T1000 (cell line): ENCODE data around the gene DDI2.
"Not testable (repeated sequence)": the region's sequence is repeated elsewhere in the genome, so short reads cannot be mapped to it uniquely, and the experiment has no call there.

ENCODE experiments used
- DNase-seq: peaks from one replicate; lab custom pipeline; 2025; ENCODE audit warnings: mixed read lengths; lab: John Stamatoyannopoulos, UW

DDI2 gene

DNA sequence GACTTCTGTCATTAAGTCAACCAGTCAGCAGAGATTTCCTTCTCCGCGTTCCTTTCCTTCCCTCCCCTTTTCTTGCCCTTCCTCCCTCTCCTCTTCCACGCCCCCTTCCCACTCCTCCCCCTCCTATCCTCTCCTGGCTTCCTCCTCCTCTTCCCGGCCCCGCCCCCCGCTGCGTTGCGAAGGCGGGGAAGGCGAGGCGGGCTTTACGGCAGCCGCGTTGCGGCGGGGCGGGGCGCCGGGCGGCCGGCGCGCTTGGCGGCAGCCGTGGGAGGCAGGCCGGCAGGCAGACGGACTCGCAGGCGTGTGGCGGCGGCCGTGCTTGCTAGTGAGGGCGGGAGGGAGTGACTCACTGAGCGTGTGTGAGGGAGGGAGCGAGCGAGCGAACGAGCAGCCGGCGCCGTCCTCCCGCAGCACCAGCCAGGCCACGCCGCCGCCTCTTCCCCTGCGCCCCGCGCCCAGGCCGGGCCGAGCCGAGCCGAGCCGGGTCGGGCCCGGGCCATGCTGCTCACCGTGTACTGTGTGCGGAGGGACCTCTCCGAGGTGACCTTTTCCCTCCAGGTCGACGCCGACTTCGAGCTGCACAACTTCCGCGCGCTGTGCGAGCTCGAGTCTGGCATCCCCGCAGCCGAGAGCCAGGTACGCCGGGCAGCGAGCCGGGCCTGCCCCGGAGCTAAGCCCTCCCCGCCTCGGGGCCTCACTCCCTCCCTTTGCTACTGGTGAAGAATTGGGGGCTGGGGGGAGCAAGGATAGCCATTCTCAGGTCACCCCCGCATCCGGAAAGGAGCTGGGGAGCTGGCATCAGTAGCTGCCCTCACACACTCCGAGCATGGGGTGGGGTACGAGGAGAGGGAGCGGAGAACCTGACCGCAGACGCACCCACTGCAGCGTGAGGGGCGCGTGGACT, at the start of gene DDI2:
TSS of gene DDI2 (plus strand) at position 286 of the 904 bp plus-strand sequence. CDS start at position 499, 213 bp downstream.
- DNase-seq: peak; percentile 97

DNA sequence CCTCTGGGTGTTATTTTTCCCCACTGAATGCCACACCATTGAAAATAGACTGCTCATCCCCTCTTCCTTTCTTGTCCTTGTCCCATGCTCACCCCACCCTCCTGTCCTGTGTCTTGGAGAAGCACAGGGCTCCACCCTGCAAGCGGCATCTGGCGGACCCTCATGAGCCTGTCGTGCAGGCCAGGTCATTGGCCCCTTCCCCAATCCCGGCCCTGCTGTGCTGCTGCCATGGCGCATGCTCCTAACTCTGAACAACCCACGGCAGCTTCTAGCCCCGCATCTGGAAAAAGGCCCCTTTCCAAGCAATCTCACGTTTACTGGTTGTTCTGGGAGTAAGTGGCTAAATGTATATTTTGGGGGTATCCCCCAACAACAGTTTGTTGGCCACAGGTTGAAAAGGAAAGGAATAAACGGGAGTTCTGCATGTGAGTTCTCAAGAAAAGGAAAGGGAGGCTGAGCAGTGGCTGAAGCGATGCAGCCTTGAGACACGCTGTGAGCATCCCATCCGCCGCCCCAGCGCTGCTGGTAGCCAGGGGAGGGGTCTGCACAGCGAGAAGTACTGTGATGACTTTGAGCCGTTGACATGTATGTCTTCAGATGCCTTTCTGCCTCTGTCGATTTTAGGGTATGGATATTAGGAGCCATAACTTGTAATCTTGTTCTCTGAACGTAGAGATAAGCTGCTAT, 48.7 kb upstream of the DDI2 start:
- no peak for DNase-seq

DNA sequence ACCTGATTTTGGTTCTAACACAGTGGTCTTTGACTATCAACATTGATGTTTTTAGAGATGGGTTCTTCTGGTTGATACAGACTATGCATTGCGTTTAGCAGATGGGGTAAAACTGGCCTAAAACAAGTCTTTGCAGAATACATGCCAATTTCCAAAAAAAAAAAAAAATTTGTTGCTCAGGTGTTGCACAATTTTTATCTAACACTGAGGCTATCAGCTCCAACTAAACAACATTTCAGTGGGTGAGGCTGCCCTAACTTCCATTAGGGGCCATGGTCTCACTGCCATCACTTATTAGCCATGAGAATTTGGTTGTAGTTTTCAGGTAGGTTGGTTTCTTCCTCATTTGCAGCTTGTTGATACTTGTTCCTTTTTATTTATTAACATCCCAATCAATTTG, 46.4 kb upstream of the DDI2 start:
- no peak for DNase-seq

DNA sequence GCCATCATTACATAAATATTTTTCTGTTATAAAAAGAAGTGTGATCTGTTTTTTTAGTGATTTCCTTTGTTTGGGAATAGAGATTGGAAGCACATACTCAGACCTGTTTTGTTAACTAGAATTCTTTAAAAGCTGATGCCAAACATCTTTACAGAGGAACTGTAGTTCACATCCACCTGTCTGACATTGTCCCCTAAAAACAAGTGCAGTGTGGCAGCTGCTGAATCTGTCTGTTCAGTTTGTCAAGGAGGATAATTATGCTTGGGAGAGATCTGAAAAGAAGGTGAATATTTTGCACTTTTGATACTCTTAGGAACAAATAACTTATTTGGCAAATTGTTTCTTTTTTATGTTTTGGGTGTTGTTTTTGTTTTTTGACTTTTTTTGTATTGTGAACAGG, 46.0 kb upstream of the DDI2 start:
- DNase-seq: no peak

DNA sequence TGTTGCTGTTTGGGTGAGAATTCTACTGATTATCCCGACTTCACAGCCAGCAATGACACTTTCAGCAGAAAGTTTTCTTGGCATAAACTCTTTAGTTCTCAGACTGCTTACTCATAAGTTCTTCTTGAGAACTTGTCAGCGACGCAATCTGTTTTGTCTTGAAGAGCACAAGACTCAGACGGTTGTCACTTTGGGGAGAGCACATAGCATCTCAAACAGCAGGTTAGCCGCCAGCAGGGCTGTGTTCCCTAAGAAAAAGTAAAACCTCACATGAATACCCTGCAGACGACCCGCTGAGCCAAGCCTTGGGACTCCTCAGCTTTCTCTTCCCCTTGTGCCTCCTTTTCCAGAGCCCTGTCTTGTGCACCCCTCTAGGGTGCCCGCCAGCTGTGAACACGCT, 43.8 kb upstream of the DDI2 start:
- no peak for DNase-seq

DNA sequence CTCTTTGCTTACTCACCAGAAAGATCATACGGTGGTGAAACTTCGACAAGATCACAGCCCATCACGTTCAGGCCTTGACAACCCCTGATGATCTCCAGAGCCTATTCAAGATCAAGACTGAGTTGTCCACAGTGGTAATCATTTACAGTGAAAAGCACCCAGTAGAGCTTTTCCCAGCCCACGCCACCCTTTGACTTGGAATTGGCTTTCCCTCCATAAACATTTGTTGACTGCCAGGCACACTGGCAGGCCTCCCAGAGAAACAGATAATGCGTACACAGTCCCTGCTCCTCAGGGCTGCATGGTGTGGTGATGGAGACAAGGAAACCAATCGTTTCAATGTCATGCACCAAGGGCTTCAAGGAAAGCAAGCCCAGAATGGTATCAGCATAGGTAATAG, 42.5 kb upstream of the DDI2 start:
- DNase-seq: no peak

DNA sequence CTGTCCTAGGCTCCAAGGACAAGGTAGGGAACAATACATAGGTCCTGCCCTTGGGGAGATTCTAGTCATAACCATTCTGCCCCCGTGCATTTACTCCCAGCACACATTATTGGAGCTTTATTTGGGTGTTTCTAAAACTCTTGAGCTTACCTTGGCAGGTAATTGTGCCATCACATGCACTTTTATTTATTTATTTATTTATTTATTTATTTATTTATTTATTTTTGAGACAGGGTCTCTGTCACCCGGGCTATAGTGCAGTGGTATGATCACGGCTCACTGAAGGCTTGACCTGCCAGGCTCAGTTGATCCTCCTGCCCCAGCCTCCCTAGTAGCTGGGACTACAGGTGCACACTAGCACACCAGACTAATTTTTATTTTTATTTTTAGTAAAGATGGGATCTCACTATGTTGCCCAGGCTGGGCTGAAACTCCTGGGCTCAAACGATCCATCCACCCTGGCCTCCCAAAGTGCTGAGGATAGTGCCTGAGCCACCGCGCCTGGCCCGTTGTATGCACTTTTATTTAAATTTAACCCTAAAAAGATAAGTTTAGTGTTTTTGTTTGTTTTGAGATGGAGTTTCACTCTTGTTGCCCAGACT, 41.6 kb upstream of the DDI2 start:
- DNase-seq: no peak

DNA sequence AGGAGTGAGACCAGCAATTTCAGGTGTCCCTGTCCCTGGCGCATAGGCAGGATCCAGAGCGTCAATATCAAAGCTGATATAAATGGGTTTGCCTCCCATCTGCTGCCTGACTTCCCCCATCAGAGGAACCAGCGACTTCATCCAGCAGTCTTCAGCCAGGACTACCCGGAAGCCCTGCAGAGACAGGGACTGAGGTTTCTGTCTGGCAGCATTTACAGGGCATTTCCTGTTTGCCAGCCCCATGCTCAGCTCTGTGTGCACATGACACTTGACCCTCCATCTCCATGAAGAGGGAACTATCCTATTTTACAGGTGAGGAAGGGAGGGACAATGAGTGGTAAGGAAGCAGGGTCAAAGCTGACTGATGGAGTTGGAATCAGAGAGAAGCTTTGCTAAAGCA, 39.6 kb upstream of the DDI2 start:
- no peak for DNase-seq

DNA sequence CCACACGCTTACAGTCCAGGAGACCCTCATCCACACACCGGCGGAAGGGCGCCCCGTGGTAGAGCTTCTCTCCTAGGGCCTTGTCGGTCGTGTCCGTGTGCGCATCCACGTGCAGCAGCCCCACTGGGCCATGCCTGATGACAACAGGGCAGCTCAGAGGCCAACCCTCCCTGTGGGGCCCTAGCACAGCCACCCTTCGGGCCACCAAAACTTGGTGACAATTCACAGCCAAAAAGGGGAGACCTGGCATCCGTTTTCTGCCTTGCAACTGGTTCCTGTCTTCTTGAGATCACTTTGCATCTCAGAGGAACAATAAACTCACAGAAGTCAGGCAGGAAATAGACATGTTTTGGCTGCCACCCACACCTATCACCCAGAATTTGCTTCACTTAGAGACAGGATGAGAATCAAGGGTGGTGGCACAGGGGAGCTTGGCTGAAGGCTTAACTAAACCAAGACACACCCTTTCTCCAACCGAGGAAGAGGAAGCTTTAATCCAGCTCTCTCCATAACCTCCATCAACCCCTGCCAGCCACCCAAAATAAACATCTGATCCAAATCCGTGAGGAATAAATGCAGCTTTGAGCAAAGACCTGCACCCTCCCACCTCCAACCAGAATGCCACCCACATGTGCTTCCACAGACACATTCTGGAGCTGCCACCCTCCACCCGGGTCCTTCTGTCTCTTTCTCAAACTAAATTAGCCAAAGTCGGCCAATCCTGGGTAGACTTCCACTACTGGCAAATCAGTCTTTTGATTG, 38.2 kb upstream of the DDI2 start:
- no peak for DNase-seq

DNA sequence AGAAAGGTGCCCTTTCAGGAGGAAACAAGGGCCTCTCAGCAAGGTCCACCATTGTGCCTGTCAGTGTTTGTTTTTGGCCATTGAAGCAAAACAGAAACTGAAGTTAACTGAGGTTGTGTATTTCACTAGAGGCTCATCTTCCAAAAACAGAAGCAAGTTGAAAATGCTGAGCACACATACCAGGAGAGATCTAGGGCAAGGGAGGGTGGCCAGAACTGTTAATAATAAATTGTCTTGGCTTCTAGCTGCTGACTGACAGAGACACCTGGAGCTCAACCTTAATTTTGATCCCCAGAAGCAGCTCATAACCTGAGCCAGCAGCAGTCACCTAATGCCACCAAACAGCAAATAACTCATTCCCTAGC, 37.6 kb upstream of the DDI2 start:
- DNase-seq: no peak

DNA sequence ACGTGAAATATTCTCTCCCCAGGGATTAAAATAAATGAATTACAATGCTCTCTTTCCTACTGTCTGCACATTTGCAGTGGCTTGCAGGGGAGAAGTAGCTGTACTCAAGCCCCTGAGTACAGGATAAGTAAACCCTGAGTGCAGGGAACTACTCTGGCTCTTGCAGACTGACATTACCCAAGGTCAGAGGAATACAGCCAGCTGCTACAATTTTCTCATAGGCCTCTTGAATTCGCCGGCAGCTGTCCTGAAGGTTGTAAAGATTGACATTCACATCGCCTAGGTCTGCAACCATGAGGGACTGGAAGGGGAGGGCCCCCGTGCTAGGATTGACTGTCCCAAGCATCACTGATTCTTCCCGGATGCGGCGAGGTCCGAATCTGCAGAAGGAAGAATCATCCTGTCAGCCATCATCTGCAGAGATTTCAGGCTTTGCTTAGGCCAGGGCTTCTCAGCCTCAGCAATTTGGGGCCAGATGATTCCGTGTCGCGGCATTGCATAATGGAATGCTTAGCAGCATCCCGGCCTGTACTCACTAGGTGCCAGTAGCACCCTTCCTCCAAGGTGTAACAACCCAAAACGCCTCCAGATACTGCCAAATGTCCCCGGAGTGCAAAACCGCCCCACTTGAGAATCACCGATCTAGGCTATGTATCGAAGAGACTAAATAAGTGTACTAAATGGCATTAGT, 34.1 kb upstream of the DDI2 start:
- no peak for DNase-seq

DNA sequence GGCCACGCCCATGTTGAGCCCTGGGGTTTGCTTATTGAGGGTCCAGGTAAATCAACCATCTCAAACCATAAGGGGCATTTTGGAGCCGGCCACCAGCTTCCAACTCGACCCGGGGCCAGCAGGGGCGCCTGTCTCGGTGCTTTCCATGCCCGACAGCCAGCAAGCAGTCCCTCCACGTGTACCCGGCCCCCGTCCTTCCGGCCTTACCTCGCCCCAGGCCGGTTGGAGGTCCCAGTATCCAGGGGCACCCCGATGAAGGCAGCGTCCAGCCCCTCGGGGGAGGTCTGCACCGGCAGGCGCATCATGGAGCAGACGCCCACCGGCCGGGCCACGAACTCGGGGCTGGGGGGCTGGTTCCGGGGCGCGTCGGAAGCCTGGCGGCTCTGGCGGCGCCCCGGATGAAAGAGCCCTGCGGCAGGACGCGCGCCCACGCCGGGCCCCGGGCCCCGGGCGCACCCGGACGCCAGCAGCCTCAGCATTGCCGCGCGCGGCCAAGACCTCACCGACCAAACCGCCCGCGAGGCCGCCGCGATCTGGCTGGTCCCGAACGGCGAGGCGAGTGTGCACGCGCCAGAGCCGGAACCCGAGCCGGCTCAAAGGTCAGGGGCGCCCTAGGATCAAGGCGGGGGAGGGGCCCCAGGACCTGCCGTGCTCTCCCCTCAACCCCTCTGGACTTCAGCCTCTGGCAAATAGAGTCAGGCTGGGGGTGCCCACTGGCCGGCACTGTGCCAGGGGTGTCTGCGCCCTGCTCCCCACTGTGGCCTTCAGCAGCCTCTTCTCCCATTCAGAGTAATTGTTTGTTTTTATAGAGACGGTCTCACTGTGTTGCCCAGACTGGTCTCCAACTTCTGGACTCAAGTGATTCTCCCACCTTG, 32.5 kb upstream of the DDI2 start, which contains the start of gene AGMAT:
TSS of gene AGMAT (minus strand) at position 563 of the 875 bp plus-strand sequence. CDS start at position 479, 84 bp downstream.
- no peak for DNase-seq

DNA sequence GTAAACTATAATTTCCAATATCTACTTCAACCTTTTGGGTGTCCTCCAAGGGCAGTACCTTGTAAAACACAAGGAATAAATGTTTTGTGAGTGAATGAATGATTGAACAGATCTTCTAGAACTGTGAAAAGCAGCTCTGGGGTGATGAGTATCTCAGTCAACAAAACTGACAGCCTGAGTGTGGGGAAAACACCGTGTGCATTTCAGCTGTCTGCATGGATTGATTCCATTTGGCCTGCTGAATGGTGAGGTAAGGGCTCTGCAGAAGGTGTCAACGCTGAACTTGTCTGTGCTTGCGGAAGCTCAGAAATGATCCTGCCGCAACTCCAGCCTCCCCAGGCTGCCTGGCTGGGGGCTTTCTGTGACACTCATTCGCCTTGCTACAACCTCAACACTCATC, 25.0 kb upstream of the DDI2 start:
- DNase-seq: no peak

DNA sequence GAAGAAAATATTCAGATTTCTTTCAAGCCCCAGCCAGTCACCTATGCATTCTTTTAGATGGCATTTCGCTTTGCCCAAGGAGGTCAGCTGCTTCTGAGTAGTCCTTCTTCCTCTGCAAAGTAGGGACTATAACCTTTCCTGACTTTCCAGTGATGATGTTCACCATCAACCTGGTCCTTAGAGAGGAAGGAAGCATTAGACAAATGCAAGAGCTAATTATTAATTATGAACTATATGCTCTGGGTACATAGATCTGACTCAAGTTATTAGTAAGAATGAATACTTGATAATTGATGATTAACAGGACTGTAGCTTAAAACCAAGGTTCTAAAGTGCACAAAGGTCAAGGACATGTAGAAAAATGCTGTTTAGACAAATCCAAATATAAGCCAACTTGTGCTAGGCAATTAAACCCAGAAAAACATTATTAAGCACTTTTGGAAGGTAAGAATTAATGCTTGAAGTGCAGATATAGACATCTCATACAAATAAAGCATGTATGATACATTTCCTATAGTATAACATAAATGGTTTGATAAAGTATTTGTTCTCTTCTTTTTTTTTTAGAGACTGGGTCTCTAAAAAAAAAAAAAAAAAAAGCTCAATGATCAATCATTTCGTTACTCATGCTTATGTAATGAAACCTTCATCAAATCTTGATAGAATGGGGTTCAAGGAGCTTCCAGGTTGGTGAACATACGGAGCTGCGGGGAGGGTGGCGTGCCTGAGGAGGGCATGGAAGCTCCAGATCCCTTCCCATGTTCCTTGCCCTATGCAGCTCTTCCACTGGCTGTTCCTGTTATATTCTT, 21.2 kb upstream of the DDI2 start:
- no peak for DNase-seq

DNA sequence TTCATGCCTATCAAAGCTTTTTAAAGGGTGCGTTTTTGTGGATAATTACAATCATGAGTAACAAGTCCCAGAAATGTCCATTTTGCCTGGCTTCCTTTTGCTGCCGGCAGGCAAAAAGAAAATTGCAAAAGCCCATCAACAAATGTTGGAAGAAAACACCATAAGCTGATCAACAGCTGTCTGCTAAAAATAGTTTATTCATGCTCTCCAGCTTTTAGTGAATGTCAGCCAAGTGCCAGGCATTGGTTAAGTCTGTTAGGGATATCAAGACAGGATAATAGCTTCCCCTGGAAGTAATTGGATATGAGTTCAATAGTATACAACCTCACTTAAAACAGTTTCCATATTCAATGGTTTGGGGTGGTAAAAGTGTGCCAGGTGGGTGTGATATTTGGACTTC, 18.8 kb upstream of the DDI2 start:
- DNase-seq: no peak

DNA sequence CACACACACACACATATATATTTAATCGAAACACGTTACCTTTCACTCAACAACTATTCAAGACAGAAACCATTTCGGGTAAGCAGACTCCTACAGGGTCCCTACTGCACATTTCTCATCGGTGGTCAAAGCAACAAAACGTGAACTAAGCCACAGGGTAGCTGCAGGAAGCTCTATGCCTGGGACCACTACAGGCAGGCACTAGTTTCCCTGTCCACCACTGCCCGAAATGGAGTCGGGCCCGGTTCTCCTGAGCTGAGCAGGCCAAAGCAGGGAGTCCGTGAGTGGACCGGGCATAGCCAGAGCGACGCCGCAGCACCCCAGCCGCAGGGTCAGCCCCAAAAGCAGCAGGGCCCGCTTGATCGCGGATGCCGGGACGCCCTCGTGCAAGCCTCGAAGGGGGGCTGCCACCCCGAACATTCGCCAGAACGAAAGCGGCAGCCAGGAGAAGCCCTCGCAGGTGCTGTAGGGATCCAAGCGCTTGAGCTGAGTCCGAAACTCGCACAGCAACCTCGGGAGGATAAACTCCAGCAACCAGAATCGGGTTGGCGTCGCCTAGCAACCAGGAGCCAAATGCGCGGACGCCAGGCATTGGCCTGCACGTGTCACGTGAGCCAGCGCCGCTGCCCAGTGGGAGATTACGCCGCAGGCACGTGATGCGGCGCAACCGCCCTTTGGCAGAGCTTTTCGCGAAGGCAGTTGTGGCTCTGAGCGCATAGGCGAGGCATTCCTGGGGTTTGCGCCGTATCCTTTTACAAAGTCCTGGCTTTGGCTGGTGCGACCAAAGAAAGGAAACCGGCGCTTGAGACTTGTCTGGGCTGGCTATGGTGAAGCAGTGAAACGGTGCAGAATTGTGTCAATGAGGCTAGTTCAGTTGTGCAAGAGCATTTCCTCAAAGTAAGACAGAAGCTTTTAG, 13.9 kb upstream of the DDI2 start:
- peak; percentile 93 for DNase-seq

DNA sequence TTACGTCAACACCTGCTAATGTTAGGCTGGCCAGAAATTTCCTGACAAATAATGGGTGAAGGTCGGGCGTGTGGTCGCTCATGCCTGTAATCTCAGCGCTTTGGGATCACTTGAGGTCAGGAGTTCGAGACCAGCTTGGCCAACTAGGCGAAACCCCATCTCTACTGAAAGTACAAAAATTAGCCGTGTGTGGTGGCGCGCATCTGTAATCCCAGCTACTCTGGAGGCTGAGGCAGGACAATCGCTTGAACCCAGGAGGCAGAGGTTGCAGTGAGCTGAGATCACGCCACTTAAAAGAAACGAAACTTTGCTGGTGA, 13.3 kb upstream of the DDI2 start:
- DNase-seq: not testable (repeated sequence)

DNA sequence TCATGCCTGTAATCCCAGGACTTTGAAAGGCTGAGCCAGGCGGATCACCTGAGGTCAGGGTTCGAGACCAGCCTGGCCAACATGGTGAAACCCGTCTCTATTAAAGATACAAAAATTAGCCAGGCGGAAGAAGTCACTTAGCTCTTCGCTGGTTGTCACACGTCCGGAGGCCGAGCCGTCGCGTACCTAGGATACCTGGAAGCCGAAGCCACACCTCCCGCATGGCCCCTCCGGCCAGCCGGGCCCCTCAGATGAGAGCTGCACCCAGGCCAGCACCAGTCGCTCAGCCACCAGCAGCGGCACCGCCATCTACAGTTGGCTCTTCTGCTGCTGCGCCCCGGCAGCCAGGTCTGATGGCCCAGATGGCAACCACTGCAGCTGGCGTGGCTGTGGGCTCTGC, 12.9 kb upstream of the DDI2 start:
- DNase-seq: not testable (repeated sequence)
